H9 (cell line): ENCODE measurements around the gene ARMH1. TPM values are rescaled to one million over a fixed set of nuclear protein-coding genes. Genes with fewer than 3 reads are reported as not detected.

Experiments used
- DNase-seq: peaks from one replicate; pipeline ENCODE4 v3.0.0-alpha.2; 2017
- H2AFZ ChIP-seq: one replicate; pipeline ENCODE4 v1.6.1; 2013; ENCODE audit warnings: mild to moderate bottlenecking, low read length, control low read depth, moderate library complexity
- H2AK5ac ChIP-seq: 2 replicates; pipeline ENCODE4 v1.6.1; 2013; ENCODE audit warnings: low read length, control low read depth, mixed read lengths; ENCODE audit not compliant: insufficient read length
- H2BK120ac ChIP-seq: one replicate; pipeline ENCODE4 v1.6.1; 2013; ENCODE audit warnings: low read depth, mild to moderate bottlenecking, low read length, control low read depth, inconsistent platforms; ENCODE audit not compliant: poor library complexity, severe bottlenecking
- H2BK12ac ChIP-seq: 2 replicates; pipeline ENCODE4 v1.6.1; 2013; ENCODE audit warnings: low read length, control low read depth, mixed read lengths, low read depth; ENCODE audit not compliant: insufficient read length
- H2BK15ac ChIP-seq: 2 replicates; pipeline ENCODE4 v1.6.1; 2013; ENCODE audit warnings: low read depth, low read length, control low read depth
- H2BK20ac ChIP-seq: one replicate; pipeline ENCODE4 v1.6.1; 2013; ENCODE audit warnings: low read depth, mild to moderate bottlenecking, low read length, control low read depth, inconsistent platforms; ENCODE audit not compliant: poor library complexity, severe bottlenecking
- H2BK5ac ChIP-seq: 2 replicates; pipeline ENCODE4 v1.6.1; 2013; ENCODE audit warnings: low read length, control low read depth, mixed read lengths; ENCODE audit not compliant: insufficient read length
- H3K14ac ChIP-seq: 2 replicates; pipeline ENCODE4 v1.6.1; 2013; ENCODE audit warnings: low read length, control low read depth; ENCODE audit not compliant: insufficient read depth
- H3K18ac ChIP-seq: 2 replicates; pipeline ENCODE4 v1.6.1; 2013; ENCODE audit warnings: low read depth, mild to moderate bottlenecking, mixed read lengths, low read length, control low read depth; ENCODE audit not compliant: insufficient read length
- H3K23ac ChIP-seq: 2 replicates; pipeline ENCODE4 v1.6.1; 2013; ENCODE audit warnings: low read length, control low read depth, mixed read lengths, low read depth; ENCODE audit not compliant: insufficient read length
- H3K23me2 ChIP-seq: 2 replicates; pipeline ENCODE4 v1.6.1; 2013; ENCODE audit warnings: low read depth, mild to moderate bottlenecking, mixed read lengths, low read length, control low read depth; ENCODE audit not compliant: insufficient read length, poor library complexity, severe bottlenecking
- H3K27ac ChIP-seq: 2 replicates; pipeline ENCODE4 v1.5.1; 2013; ENCODE audit warnings: low read length, control low read depth, mixed read lengths, low read depth; ENCODE audit not compliant: insufficient read length
- H3K27me3 ChIP-seq: 2 replicates; pipeline ENCODE4 v1.6.1; 2013; ENCODE audit warnings: low read length, control low read depth, inconsistent platforms; ENCODE audit not compliant: insufficient read depth
- H3K4ac ChIP-seq: 2 replicates; pipeline ENCODE4 v1.6.1; 2013; ENCODE audit warnings: low read depth, mild to moderate bottlenecking, control low read depth, inconsistent platforms, low read length, moderate library complexity
- H3K4me1 ChIP-seq: 2 replicates; pipeline ENCODE4 v1.6.1; 2013; ENCODE audit warnings: low read length, control low read depth, inconsistent platforms; ENCODE audit not compliant: insufficient read depth
- H3K4me2 ChIP-seq: 2 replicates; pipeline ENCODE4 v1.6.1; 2013; ENCODE audit warnings: low read length, control low read depth, mixed read lengths; ENCODE audit not compliant: insufficient read length, insufficient read depth
- H3K56ac ChIP-seq: 2 replicates; pipeline ENCODE4 v1.6.1; 2013; ENCODE audit warnings: low read depth, mild to moderate bottlenecking, mixed read lengths, low read length, control low read depth; ENCODE audit not compliant: insufficient read length
- H3K79me1 ChIP-seq: 2 replicates; pipeline ENCODE4 v1.6.1; 2013; ENCODE audit warnings: low read depth, mild to moderate bottlenecking, moderate library complexity, low read length, control low read depth, inconsistent platforms; ENCODE audit not compliant: insufficient read depth, poor library complexity, severe bottlenecking
- H3K79me2 ChIP-seq: 2 replicates; pipeline ENCODE4 v1.6.1; 2013; ENCODE audit warnings: low read length, control low read depth, inconsistent platforms; ENCODE audit not compliant: insufficient read depth
- H3K9ac ChIP-seq: 2 replicates; pipeline ENCODE4 v1.6.1; 2013; ENCODE audit warnings: low read length, control low read depth, mixed read lengths; ENCODE audit not compliant: insufficient read length; ENCODE audit errors: extremely low read depth
- H3K9me3 ChIP-seq: one replicate; pipeline ENCODE4 v1.6.1; 2013; ENCODE audit warnings: low read depth, low read length, inconsistent platforms; ENCODE audit not compliant: control insufficient read depth
- H3T11ph ChIP-seq: one replicate; pipeline ENCODE4 v1.6.1; 2013; ENCODE audit warnings: mild to moderate bottlenecking, low read length, control low read depth, inconsistent platforms
- H4K20me1 ChIP-seq: one replicate; pipeline ENCODE4 v1.6.1; 2013; ENCODE audit not compliant: control insufficient read depth, insufficient read length, insufficient read depth
- H4K5ac ChIP-seq: 2 replicates; pipeline ENCODE4 v1.6.1; 2013; ENCODE audit warnings: low read depth, mild to moderate bottlenecking, mixed read lengths, low read length, control low read depth; ENCODE audit not compliant: insufficient read length
- H4K8ac ChIP-seq: replicated peaks from 2 replicates; pipeline ENCODE4 v1.6.1; 2013; ENCODE audit warnings: low read length, control low read depth, mixed read lengths, low read depth; ENCODE audit not compliant: insufficient read length
- H4K91ac ChIP-seq: 2 replicates; pipeline ENCODE4 v1.6.1; 2013; ENCODE audit warnings: low read depth, mild to moderate bottlenecking, moderate library complexity, mixed read lengths, low read length, control low read depth; ENCODE audit not compliant: insufficient read length
- H3K27ac Mint-ChIP-seq, 3 experiments: 2 replicates in 2 of 3; 3 replicates in 1 of 3; pipeline ENCODE4 v1.8.0; 2020 to 2021; ENCODE audit warnings: mixed read lengths in 3 of 3, mild to moderate bottlenecking in 1 of 3, moderate library complexity in 1 of 3
- H3K27me3 Mint-ChIP-seq: 2 replicates; pipeline ENCODE4 v1.8.0; 2021; ENCODE audit warnings: low read depth, mild to moderate bottlenecking, moderate library complexity, mixed read lengths
- H3K36me3 Mint-ChIP-seq, 3 experiments: 2 replicates in 2 of 3; 3 replicates in 1 of 3; pipeline ENCODE4 v1.8.0; 2020 to 2021; ENCODE audit warnings: low read depth in 3 of 3, mixed read lengths in 3 of 3; ENCODE audit not compliant: insufficient read depth in 1 of 3
- H3K4me1 Mint-ChIP-seq, 2 experiments: 2 replicates each; pipeline ENCODE4 v1.8.0; 2020; ENCODE audit warnings: mixed read lengths in 2 of 2
- H3K4me3 Mint-ChIP-seq, 2 experiments: 2 replicates in 1 of 2; 3 replicates in 1 of 2; pipeline ENCODE4 v1.8.0; 2020 to 2021; ENCODE audit warnings: mild to moderate bottlenecking in 2 of 2, mixed read lengths in 2 of 2, moderate library complexity in 1 of 2
- H3K9me3 Mint-ChIP-seq, 2 experiments: 2 replicates in 1 of 2; 3 replicates in 1 of 2; pipeline ENCODE4 v1.8.0; 2020; ENCODE audit warnings: mild to moderate bottlenecking in 2 of 2, mixed read lengths in 2 of 2, moderate library complexity in 1 of 2
- CTCF ChIP-seq: fragments of 200-600 bp; sonication (generic); conservative IDR thresholded peaks from 3 replicates; pipeline ENCODE4 v1.8.0; 2021; ENCODE audit warnings: antibody characterized with exemption, mild to moderate bottlenecking
- WGBS: extraction: QIAGEN DNeasy Blood & Tissue Kit; methylation state at CpG from one replicate; pipeline ENCODE4 v1.1.7; 2013; ENCODE audit warnings: missing lambda C conversion rate, low lambda C conversion rate, mixed read lengths; ENCODE audit not compliant: insufficient read length; ENCODE audit errors: extremely low coverage; 5-methylcytosine and 5-hydroxymethylcytosine counted together
- total RNA-seq: library from RNA; stranded (reverse); gene quantifications from 2 replicates; pipeline ENCODE4 v1.2.1, GENCODE V29; 2021

Gene ARMH1
- total RNA-seq, 1 experiment from 2014 or later: 1.0 TPM

GRCh38 chr1:44689447-44689765, 14.9 kb downstream of the ARMH1 start:
- Histone ChIP-seq H3K23me2 (no peaks in the 10 kb centered on the region), H4K20me1 (no peaks in the 10 kb centered on the region), H3K27me3 (no peaks in the 10 kb centered on the region), H2BK15ac (no peak overlapping the region), H4K91ac (no peak overlapping the region), H3K23ac (no peak overlapping the region), H2BK5ac (no peak overlapping the region), H4K8ac (no peak overlapping the region), H3K4me2 (no peak overlapping the region), H2BK120ac (no peak overlapping the region), H3K27ac (no peak overlapping the region), H3K4me1 (peaks cover 3% of the 10 kb centered on the region; the same call in 1 of the 2 replicates), H3K56ac (no peak overlapping the region), H3K9me3 (no peaks in the 10 kb centered on the region), H3K18ac (no peak overlapping the region), H3K4ac (no peak overlapping the region), H3T11ph (no peak overlapping the region), H3K14ac (no peak overlapping the region), H3K9ac (no peak overlapping the region), H2BK12ac (no peak overlapping the region), H3K79me2 (no peaks in the 10 kb centered on the region), H2AFZ (no peak overlapping the region), H4K5ac (no peak overlapping the region), H2AK5ac (no peak overlapping the region), H3K79me1 (no peaks in the 10 kb centered on the region), H2BK20ac (no peak overlapping the region)
- no peak for DNase-seq
- H3K27me3 Mint-ChIP-seq: no peaks in the 10 kb centered on the region
- WGBS: no CpG with 5 or more reads among the region's 3 CpGs
- no peaks in the 10 kb centered on the region for H3K36me3 Mint-ChIP-seq
- H3K4me1 Mint-ChIP-seq: peaks cover 13 to 20% of the 10 kb centered on the region in 2 experiments
- no peaks in the 10 kb centered on the region for H3K9me3 Mint-ChIP-seq
- H3K4me3 Mint-ChIP-seq: no peak overlapping the region; a peak in 1 of 5 replicates
- no peak overlapping the region for H3K27ac Mint-ChIP-seq
- TF ChIP-seq CTCF: no peak
